Endothelial cell of umbilical vein (primary cell): ENCODE results near the gene KSR1. TPM values are rescaled to one million over a fixed set of nuclear protein-coding genes. Genes with fewer than 3 reads are reported as not detected.

Experiments used
- BruUV-seq: library from RNA; stranded (reverse); fragments of 400-500 nt; replicated peaks from 2 replicates; lab custom pipeline; 2021; lab: Mats Ljungman, UMichigan
- CTCF ChIA-PET: fragments of 300-600, 350-600 bp; sonication (Branson Sonifier 250); formaldehyde crosslinking; loops from one replicate; lab custom pipeline; 2021; ENCODE audit warnings: antibody characterized with exemption, inconsistent platforms; lab: Charles Lee
- POLR2A ChIA-PET: fragments of 300-600, 350-600 bp; sonication (Branson Sonifier 250); formaldehyde crosslinking; loops from one replicate; lab custom pipeline; 2021; ENCODE audit warnings: antibody characterized with exemption, inconsistent platforms; lab: Charles Lee
- DNase-seq: peaks from one replicate; pipeline ENCODE4 v3.0.0-alpha.2; 2011; ENCODE audit warnings: low read depth, low spot score
- FAIRE-seq: peaks from 2 replicates; lab custom pipeline; 2011; peaks lifted over from hg19 to GRCh38; lab: Jason Lieb, UNC
- H2AFZ ChIP-seq: 2 replicates; pipeline ENCODE4 v1.6.0; 2012; ENCODE audit warnings: low read depth, low read length, control low read depth, inconsistent platforms
- H3K27ac ChIP-seq: 2 replicates; pipeline ENCODE4 v1.5.1; 2011; ENCODE audit warnings: low read depth, mild to moderate bottlenecking, control low read depth, low read length, moderate library complexity; ENCODE audit not compliant: insufficient read depth
- H3K27me3 ChIP-seq, 2 experiments: 2 replicates each; pipeline versions ENCODE4 v1.6.0 to v1.6.1; 2011; ENCODE audit warnings: low read length in 2 of 2, mixed read lengths in 1 of 2; ENCODE audit not compliant: control insufficient read depth in 2 of 2, insufficient read depth in 2 of 2
- H3K36me3 ChIP-seq, 2 experiments: 2 replicates in 1 of 2; 3 replicates in 1 of 2; pipeline ENCODE4 v1.5.1; 2011; ENCODE audit warnings: low read length in 2 of 2, mild to moderate bottlenecking in 1 of 2, moderate library complexity in 1 of 2; ENCODE audit not compliant: control insufficient read depth in 2 of 2, insufficient read depth in 2 of 2; ENCODE audit errors: extremely low read depth in 1 of 2
- H3K4me1 ChIP-seq: 3 replicates; pipeline ENCODE4 v1.5.1; 2011; ENCODE audit warnings: mild to moderate bottlenecking, low read length; ENCODE audit not compliant: control insufficient read depth, insufficient read depth; ENCODE audit errors: extremely low read depth
- H3K4me2 ChIP-seq: 2 replicates; pipeline ENCODE4 v1.6.1; 2011; ENCODE audit warnings: low read length, control low read depth, mixed read lengths; ENCODE audit not compliant: insufficient read depth
- H3K4me3 ChIP-seq, 3 experiments: fragments of 200-600 bp in 1 of 3; sonication (generic), shearing (Covaris generic) in 1 of 3; replicated peaks in 1 of 3; 2 replicates each; pipeline ENCODE4 v1.5.1; 2011 to 2016; ENCODE audit warnings: control low read depth in 3 of 3, low read length in 3 of 3, mild to moderate bottlenecking in 2 of 3, inconsistent platforms in 1 of 3, low read depth in 1 of 3, moderate library complexity in 1 of 3; ENCODE audit not compliant: insufficient read depth in 1 of 3
- H3K79me2 ChIP-seq: 2 replicates; pipeline ENCODE4 v1.6.0; 2012; ENCODE audit warnings: low read length, inconsistent platforms; ENCODE audit not compliant: control insufficient read depth, insufficient read depth
- H3K9ac ChIP-seq: replicated peaks from 2 replicates; pipeline ENCODE3; 2011; ENCODE audit warnings: low read length, control low read depth; ENCODE audit not compliant: insufficient read depth; ENCODE audit errors: extremely low read depth
- H3K9me1 ChIP-seq: replicated peaks from 3 replicates; pipeline ENCODE4 v1.6.0; 2011; ENCODE audit warnings: mild to moderate bottlenecking, low read length; ENCODE audit not compliant: control insufficient read depth, insufficient read depth; ENCODE audit errors: extremely low read depth
- H3K9me3 ChIP-seq: replicated peaks from 2 replicates; pipeline ENCODE4 v1.5.1; 2012; ENCODE audit warnings: low read length, inconsistent platforms; ENCODE audit not compliant: control insufficient read depth, insufficient read depth
- H4K20me1 ChIP-seq: replicated peaks from 2 replicates; pipeline ENCODE3; 2011; ENCODE audit warnings: mild to moderate bottlenecking, low read length; ENCODE audit not compliant: control insufficient read depth, insufficient read depth; ENCODE audit errors: extremely low read depth
- EZH2 ChIP-seq: IDR thresholded peaks from 2 replicates; pipeline ENCODE4 v1.6.1; 2012; ENCODE audit warnings: borderline replicate concordance, low read depth, mild to moderate bottlenecking, moderate library complexity, low read length, inconsistent platforms; ENCODE audit not compliant: severe bottlenecking
- FOS ChIP-seq: IDR thresholded peaks from 2 replicates; pipeline ENCODE4 v1.6.1; 2011; ENCODE audit warnings: mild to moderate bottlenecking, low read length, moderate library complexity, borderline replicate concordance; ENCODE audit not compliant: insufficient read depth
- JUN ChIP-seq: IDR thresholded peaks from 2 replicates; pipeline ENCODE4 v1.6.1; 2011; ENCODE audit warnings: borderline replicate concordance, low read depth; ENCODE audit not compliant: insufficient read length, insufficient read depth
- MAX ChIP-seq: IDR thresholded peaks from 2 replicates; pipeline ENCODE4 v1.6.1; 2011; ENCODE audit not compliant: insufficient read depth, insufficient read length
- MYC ChIP-seq: IDR thresholded peaks from one replicate; pipeline ENCODE4 v1.6.1; 2011; ENCODE audit warnings: mild to moderate bottlenecking, low read depth, low read length
- POLR2AphosphoS5 ChIP-seq: IDR thresholded peaks from 2 replicates; pipeline ENCODE4 v1.6.1; 2012; ENCODE audit warnings: low read depth, mild to moderate bottlenecking, control low read depth, low read length, moderate library complexity; ENCODE audit not compliant: insufficient read depth
- dilution Hi-C: fragments of 300-500 bp; cut with MboI; formaldehyde crosslinking; loops from one replicate; pipeline ENCODE4 v1.15.0; 2019; ENCODE audit warnings: low sequenced_read_pairs; ENCODE audit not compliant: extremely low pct_ligation_motif_present
- intact Hi-C: fragments of 100-400 bp; cut with micrococcal nuclease; formaldehyde crosslinking; loops from one replicate; pipeline ENCODE4 v1.10.0; 2022
- polyA plus RNA-seq, 4 experiments: library from polyadenylated mRNA; depleted of rRNA in 3 of 4; stranded (reverse) in 3 of 4; unstranded in 1 of 4; fragments of >200 nt; gene quantifications; 2 replicates each; pipeline versions ENCODE4 v1.2.1 to v1.2.3, GENCODE V29; 2011 to 2012; ENCODE audit warnings: missing spikeins in 1 of 4
- total RNA-seq: library from RNA; stranded (reverse); gene quantifications from 2 replicates; pipeline ENCODE4 v1.2.3, GENCODE V29; 2021
- TF ChIP-seq, protein P1 (sequence below), 2 donors: IDR thresholded peaks; 1 replicate in 1 of 2; 2 replicates in 1 of 2; pipeline ENCODE4 v1.5.1; 2011; ENCODE audit warnings: low read length in 2 of 2, mild to moderate bottlenecking in 2 of 2, moderate library complexity in 2 of 2, control low read depth in 1 of 2, inconsistent platforms in 1 of 2, low read depth in 1 of 2; ENCODE audit not compliant: insufficient read depth in 1 of 2; ENCODE audit errors: extremely low read depth in 1 of 2

Gene KSR1
- total and polyA plus RNA-seq, 2 donors (not counting 3 experiments of a cell fraction or from before 2014, with no cell fraction given) = 35.4 to 80.2 TPM

DNA sequence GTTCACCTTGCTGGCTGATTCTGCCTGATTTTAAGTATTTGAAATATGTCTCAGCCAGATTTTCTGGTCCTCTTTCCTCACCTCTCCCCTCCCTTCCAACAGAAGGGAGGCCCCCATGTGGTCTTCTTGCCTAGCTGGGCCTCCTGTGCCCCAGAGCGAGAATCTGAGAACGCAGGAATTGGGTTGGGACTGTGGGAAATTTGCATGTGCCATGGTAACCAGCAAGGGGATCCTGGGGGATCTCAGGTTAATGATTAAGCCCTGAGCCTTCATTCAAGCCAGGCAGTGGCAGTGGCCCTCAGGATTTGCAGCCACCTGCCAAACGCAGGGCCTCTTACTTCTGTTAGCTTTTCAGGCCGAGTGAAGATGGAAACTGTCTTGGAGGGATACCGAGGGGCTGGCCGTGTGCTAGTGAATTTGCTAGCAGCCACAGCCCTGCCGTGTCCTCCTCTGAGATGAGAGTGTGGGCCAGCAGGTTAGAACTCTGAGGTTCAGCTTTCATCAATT lies 40.2 kb downstream of the KSR1 start:
- no peaks in the 10 kb centered on the region for H3K36me3 ChIP-seq
- ChIA-PET CTCF (no interaction called here), POLR2A (no interaction called here)
- intact Hi-C loops (no loop called here), dilution Hi-C loops (no loop called here)
- no peak overlapping the region for H3K9ac ChIP-seq
- DNase-seq (no peak), FAIRE-seq (no peak)
- H3K9me1 ChIP-seq = no peaks in the 10 kb centered on the region
- H4K20me1 ChIP-seq = no peaks in the 10 kb centered on the region
- H3K27me3 ChIP-seq = no peaks in the 10 kb centered on the region
- H3K27ac ChIP-seq = no peak overlapping the region
- H3K79me2 ChIP-seq = peaks cover 8% of the 10 kb centered on the region
- BruUV-seq = no TSS peak
- peaks cover 6% of the 10 kb centered on the region for H3K4me1 ChIP-seq
- no peak overlapping the region for H3K4me2 ChIP-seq
- H3K4me3 ChIP-seq = no peak overlapping the region
- no peaks in the 10 kb centered on the region for H3K9me3 ChIP-seq
- TF ChIP-seq FOS (no peak), POLR2AphosphoS5 (no peak), MYC (no peak), JUN (no peak)
- no peak overlapping the region for H2AFZ ChIP-seq

DNA sequence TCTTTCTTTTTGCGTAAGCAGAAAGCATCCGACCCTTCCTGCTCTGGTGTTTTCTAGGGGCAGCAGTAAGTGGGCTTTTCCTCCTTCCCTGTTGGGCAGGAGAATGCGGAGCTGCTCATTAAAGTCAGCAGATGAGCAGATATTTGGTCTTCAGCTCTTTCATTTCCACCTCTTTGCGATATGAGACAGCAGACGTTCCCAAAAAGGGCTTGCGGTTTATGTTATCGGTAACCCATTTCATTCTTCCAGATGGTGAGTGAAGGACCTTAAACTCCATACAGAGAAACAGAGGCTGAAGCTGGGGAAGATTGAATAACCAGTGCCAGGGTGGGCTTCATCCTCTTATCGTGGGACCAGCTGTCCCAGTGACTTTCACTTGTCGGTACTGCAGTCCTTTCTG lies 40.7 kb downstream of the KSR1 start:
- DNase-seq (no peak), FAIRE-seq (no peak)
- Histone ChIP-seq H3K9me3 (no peaks in the 10 kb centered on the region), H3K27ac (no peak overlapping the region), H3K36me3 (no peaks in the 10 kb centered on the region), H3K9ac (no peak overlapping the region), H3K4me1 (peaks cover 6% of the 10 kb centered on the region), H3K79me2 (peaks cover 8% of the 10 kb centered on the region), H2AFZ (no peak overlapping the region), H3K4me3 (no peak overlapping the region), H4K20me1 (no peaks in the 10 kb centered on the region), H3K4me2 (no peak overlapping the region), H3K27me3 (no peaks in the 10 kb centered on the region), H3K9me1 (no peaks in the 10 kb centered on the region)
- TF ChIP-seq, protein P1, sequence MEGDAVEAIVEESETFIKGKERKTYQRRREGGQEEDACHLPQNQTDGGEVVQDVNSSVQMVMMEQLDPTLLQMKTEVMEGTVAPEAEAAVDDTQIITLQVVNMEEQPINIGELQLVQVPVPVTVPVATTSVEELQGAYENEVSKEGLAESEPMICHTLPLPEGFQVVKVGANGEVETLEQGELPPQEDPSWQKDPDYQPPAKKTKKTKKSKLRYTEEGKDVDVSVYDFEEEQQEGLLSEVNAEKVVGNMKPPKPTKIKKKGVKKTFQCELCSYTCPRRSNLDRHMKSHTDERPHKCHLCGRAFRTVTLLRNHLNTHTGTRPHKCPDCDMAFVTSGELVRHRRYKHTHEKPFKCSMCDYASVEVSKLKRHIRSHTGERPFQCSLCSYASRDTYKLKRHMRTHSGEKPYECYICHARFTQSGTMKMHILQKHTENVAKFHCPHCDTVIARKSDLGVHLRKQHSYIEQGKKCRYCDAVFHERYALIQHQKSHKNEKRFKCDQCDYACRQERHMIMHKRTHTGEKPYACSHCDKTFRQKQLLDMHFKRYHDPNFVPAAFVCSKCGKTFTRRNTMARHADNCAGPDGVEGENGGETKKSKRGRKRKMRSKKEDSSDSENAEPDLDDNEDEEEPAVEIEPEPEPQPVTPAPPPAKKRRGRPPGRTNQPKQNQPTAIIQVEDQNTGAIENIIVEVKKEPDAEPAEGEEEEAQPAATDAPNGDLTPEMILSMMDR (IDR thresholded peaks at IDR 0.05; ENCODE audit: extremely low read depth in 1 of 2, insufficient read depth in 1 of 2, low read depth in 1 of 2, low read length in 2 of 2) = no peak
- TF ChIP-seq MAX (no peak), POLR2AphosphoS5 (no peak), EZH2 (no peak)
- POLR2A ChIA-PET = no interaction called here
- BruUV-seq = no TSS peak
- CTCF ChIA-PET = no interaction called here
- intact Hi-C loops (no loop called here), dilution Hi-C loops (no loop called here)
